CD4-positive, CD25-positive, alpha-beta regulatory T cell (primary cell): Measurements from ENCODE around the gene TLK1. TPM values are rescaled to one million over a fixed set of nuclear protein-coding genes. Genes with fewer than 3 reads are reported as not detected.
"Not testable (repeated sequence)": the region's sequence is repeated elsewhere in the genome, so short reads cannot be mapped to it uniquely, and the experiment has no call there.

ENCODE experiments used
- ATAC-seq, 2 donors: fragments of 150-1000 bp; cut with Tn5 transposase; one replicate each; pipeline ENCODE4 v1.10.0; 2021; ENCODE audit warnings: low read depth in 2 of 2, moderate number of reproducible peaks in 2 of 2, moderate library complexity in 1 of 2
- DNase-seq, 3 donors: peaks; one replicate each; pipeline versions ENCODE4 v3.0.0 to v3.0.0-alpha.2; 2012 to 2022; ENCODE audit warnings: mixed read lengths in 1 of 3
- H3K27ac ChIP-seq: one replicate; pipeline ENCODE4 v1.7.0; 2013; ENCODE audit warnings: mild to moderate bottlenecking, low read length; ENCODE audit not compliant: insufficient read depth, poor library complexity, severe bottlenecking
- H3K27me3 ChIP-seq: one replicate; pipeline ENCODE4 v1.7.0; 2013; ENCODE audit warnings: low read length; ENCODE audit not compliant: control insufficient read depth, insufficient read depth
- H3K36me3 ChIP-seq: one replicate; pipeline ENCODE4 v1.7.0; 2013; ENCODE audit warnings: mild to moderate bottlenecking, low read length, moderate library complexity; ENCODE audit not compliant: control insufficient read depth, insufficient read depth
- H3K4me1 ChIP-seq: 2 replicates; pipeline ENCODE4 v1.7.0; 2013; ENCODE audit warnings: mild to moderate bottlenecking, low read length; ENCODE audit not compliant: insufficient read depth, control insufficient read depth, poor library complexity, severe bottlenecking
- H3K4me3 ChIP-seq: one replicate; pipeline ENCODE4 v1.7.0; 2013; ENCODE audit warnings: low read depth, mild to moderate bottlenecking, low read length, moderate library complexity
- H3K9me3 ChIP-seq, 2 experiments: 1 replicate in 1 of 2; 2 replicates in 1 of 2; pipeline ENCODE4 v1.7.0; 2013; ENCODE audit warnings: low read length in 2 of 2, mild to moderate bottlenecking in 1 of 2, moderate library complexity in 1 of 2; ENCODE audit not compliant: control insufficient read depth in 2 of 2
- H3K27ac Mint-ChIP-seq, 3 donors: one replicate each; pipeline ENCODE4 v1.8.0; 2020 to 2022; ENCODE audit warnings: mild to moderate bottlenecking in 3 of 3, mixed read lengths in 3 of 3, moderate library complexity in 2 of 3
- H3K27me3 Mint-ChIP-seq: one replicate; pipeline ENCODE4 v1.8.0; 2022; ENCODE audit warnings: mild to moderate bottlenecking, mixed read lengths
- H3K36me3 Mint-ChIP-seq: one replicate; pipeline ENCODE4 v1.8.0; 2020; ENCODE audit warnings: mixed read lengths
- H3K4me1 Mint-ChIP-seq, 4 donors: one replicate each; pipeline ENCODE4 v1.8.0; 2020 to 2022; ENCODE audit warnings: mixed read lengths in 4 of 4, mild to moderate bottlenecking in 1 of 4
- H3K4me3 Mint-ChIP-seq, 4 donors: one replicate each; pipeline ENCODE4 v1.8.0; 2020 to 2022; ENCODE audit warnings: mild to moderate bottlenecking in 4 of 4, mixed read lengths in 4 of 4, moderate library complexity in 3 of 4
- H3K9me3 Mint-ChIP-seq, 7 donors: one replicate each; pipeline ENCODE4 v1.8.0; 2020 to 2022; ENCODE audit warnings: mixed read lengths in 7 of 7, mild to moderate bottlenecking in 3 of 7, moderate library complexity in 2 of 7
- polyA plus RNA-seq, 4 donors: library from polyadenylated mRNA; unstranded; fragments of 300-500 nt; fragmentation: Illumina TruSeq; gene quantifications; one replicate each; pipeline ENCODE4 v1.2.3, GENCODE V29; 2021
- total RNA-seq: library from RNA; stranded (reverse); gene quantifications from one replicate; pipeline ENCODE4 v1.2.3, GENCODE V29; 2022

The TLK1 gene
- total and polyA plus RNA-seq, 5 donors from 2014 or later: 33.9 to 179 (median 54.4) TPM

GRCh38 chr2:171167352-171167997, 6.8 kb upstream of the TLK1 start:
- H3K27ac Mint-ChIP-seq: no peak overlapping the region
- no peak overlapping the region for H3K4me3 Mint-ChIP-seq
- no peaks in the 10 kb centered on the region for H3K36me3 Mint-ChIP-seq
- H3K36me3 ChIP-seq: no peaks in the 10 kb centered on the region
- peaks cover 19% of the 10 kb centered on the region for H3K4me1 ChIP-seq
- DNase-seq (no peak), ATAC-seq (no peak)
- no peaks in the 10 kb centered on the region for H3K9me3 ChIP-seq
- H3K27me3 ChIP-seq: no peaks in the 10 kb centered on the region
- peaks cover 0 to under 1% (median 0%) of the 10 kb centered on the region in 7 donors for H3K9me3 Mint-ChIP-seq
- no peak overlapping the region for H3K27ac ChIP-seq
- H3K27me3 Mint-ChIP-seq: no peaks in the 10 kb centered on the region
- peaks cover 14 to 24% (median 21%) of the 10 kb centered on the region in 4 donors for H3K4me1 Mint-ChIP-seq
- no peak overlapping the region for H3K4me3 ChIP-seq

- Histone ChIP-seq H3K27me3 (no peaks in the 10 kb centered on the region), H3K36me3 (no peaks in the 10 kb centered on the region), H3K9me3 (no peaks in the 10 kb centered on the region), H3K4me3 (no peak overlapping the region), H3K27ac (no peak overlapping the region), H3K4me1 (peaks cover 19% of the 10 kb centered on the region)
- no peaks in the 10 kb centered on the region for H3K27me3 Mint-ChIP-seq
- no peak for ATAC-seq
- no peaks in the 10 kb centered on the region for H3K36me3 Mint-ChIP-seq
- H3K4me3 Mint-ChIP-seq: peak overlapping the region in 2 of 4 donors; percentile 30 to 82
- no peaks in the 10 kb centered on the region for H3K9me3 Mint-ChIP-seq
- peaks cover 18 to 34% (median 28%) of the 10 kb centered on the region in 4 donors for H3K4me1 Mint-ChIP-seq
- H3K27ac Mint-ChIP-seq: no peak overlapping the region
- no peak for DNase-seq
Measured at GRCh38 chr2:171166328-171166983, 5.8 kb upstream of the TLK1 start.

GRCh38 chr2:171165967-171166327, 5.3 kb upstream of the TLK1 start:
- H3K36me3 ChIP-seq: no peaks in the 10 kb centered on the region
- ATAC-seq (no peak), DNase-seq (no peak)
- no peak overlapping the region for H3K4me3 ChIP-seq
- no peaks in the 10 kb centered on the region for H3K36me3 Mint-ChIP-seq
- no peaks in the 10 kb centered on the region for H3K27me3 ChIP-seq
- no peak overlapping the region for H3K4me3 Mint-ChIP-seq
- H3K27me3 Mint-ChIP-seq: no peaks in the 10 kb centered on the region
- peaks cover 19% of the 10 kb centered on the region for H3K4me1 ChIP-seq
- H3K9me3 Mint-ChIP-seq: no peaks in the 10 kb centered on the region
- no peak overlapping the region for H3K27ac Mint-ChIP-seq
- H3K27ac ChIP-seq: no peak overlapping the region
- no peaks in the 10 kb centered on the region for H3K9me3 ChIP-seq
- peaks cover 21 to 39% (median 31%) of the 10 kb centered on the region in 4 donors for H3K4me1 Mint-ChIP-seq

- Mint-ChIP-seq H3K27ac (peak overlapping the region; percentile 49 to 97 (median 90)), H3K4me1 (peaks cover 21 to 53% (median 36%) of the 10 kb centered on the region in 4 donors), H3K9me3 (no peaks in the 10 kb centered on the region), H3K27me3 (peaks cover 4% of the 10 kb centered on the region), H3K4me3 (peak overlapping the region; percentile 80 to 96 (median 90)), H3K36me3 (no peaks in the 10 kb centered on the region)
- Histone ChIP-seq H3K27ac (peak overlapping the region; percentile 89), H3K4me1 (peaks cover 27% of the 10 kb centered on the region), H3K36me3 (no peaks in the 10 kb centered on the region), H3K9me3 (no peaks in the 10 kb centered on the region), H3K4me3 (peak overlapping the region; percentile 78), H3K27me3 (no peaks in the 10 kb centered on the region)
- peak; percentile 38 to 39 for ATAC-seq
- peak in 2 of 3 donors; percentile 62 to 84 for DNase-seq
Measured at GRCh38 chr2:171163261-171163660, 2.6 kb upstream of the TLK1 start.

GRCh38 chr2:171162522-171163197, 2.0 kb upstream of the TLK1 start:
- not testable (repeated sequence) for H3K36me3 Mint-ChIP-seq, H3K9me3 ChIP-seq, H3K9me3 Mint-ChIP-seq, H3K27me3 ChIP-seq, H3K36me3 ChIP-seq, H3K27me3 Mint-ChIP-seq, DNase-seq, ATAC-seq
- H3K4me1 Mint-ChIP-seq: peaks cover 21 to 59% (median 42%) of the 10 kb centered on the region in 4 donors
- Histone ChIP-seq H3K27ac (peak overlapping the region; percentile 89), H3K4me3 (peak overlapping the region; percentile 78), H3K4me1 (peaks cover 32% of the 10 kb centered on the region)
- H3K27ac Mint-ChIP-seq: peak overlapping the region; percentile 49 to 99 (median 90)
- peak overlapping the region; percentile 85 to 96 (median 94) for H3K4me3 Mint-ChIP-seq

- DNase-seq: peak in 1 of 3 donors; percentile 80
- H3K9me3 Mint-ChIP-seq: no peaks in the 10 kb centered on the region
- peak; percentile 22 to 32 for ATAC-seq
- Histone ChIP-seq H3K36me3 (no peaks in the 10 kb centered on the region), H3K4me3 (peak overlapping the region; percentile 97), H3K4me1 (peaks cover 37% of the 10 kb centered on the region), H3K9me3 (no peaks in the 10 kb centered on the region), H3K27me3 (no peaks in the 10 kb centered on the region), H3K27ac (peak overlapping the region; percentile 89)
- H3K27ac Mint-ChIP-seq: peak overlapping the region; percentile 89 to 99 (median 90)
- no peaks in the 10 kb centered on the region for H3K36me3 Mint-ChIP-seq
- H3K27me3 Mint-ChIP-seq: peaks cover 4% of the 10 kb centered on the region
- H3K4me3 Mint-ChIP-seq: peak overlapping the region; percentile 85 to 96 (median 90)
- peaks cover 32 to 68% (median 53%) of the 10 kb centered on the region in 4 donors for H3K4me1 Mint-ChIP-seq
Measured at GRCh38 chr2:171160956-171161740, 455 bp upstream of the TLK1 start.

- Histone ChIP-seq H3K4me3 (peak overlapping the region; percentile 99), H3K27me3 (no peaks in the 10 kb centered on the region), H3K36me3 (no peaks in the 10 kb centered on the region), H3K9me3 (no peaks in the 10 kb centered on the region), H3K4me1 (peaks cover 48% of the 10 kb centered on the region), H3K27ac (peak overlapping the region; percentile 89)
- peak overlapping the region; percentile 89 to 92 (median 90) for H3K27ac Mint-ChIP-seq
- ATAC-seq: peak; percentile 13 to 15
- H3K4me1 Mint-ChIP-seq: peaks cover 38 to 79% (median 61%) of the 10 kb centered on the region in 4 donors
- H3K9me3 Mint-ChIP-seq: no peaks in the 10 kb centered on the region
- H3K4me3 Mint-ChIP-seq: peak overlapping the region; percentile 93 to 97 (median 96)
- peak; percentile 50 to 78 (median 75) for DNase-seq
- H3K27me3 Mint-ChIP-seq: peaks cover 4% of the 10 kb centered on the region
- no peaks in the 10 kb centered on the region for H3K36me3 Mint-ChIP-seq
Measured at GRCh38 chr2:171159372-171160118, 1.1 kb downstream of the TLK1 start.
